ENCODE data around the gene FGD3. TPM values are rescaled to one million over a fixed set of nuclear protein-coding genes. Genes with fewer than 3 reads are reported as not detected.

FGD3 gene
- total and polyA plus RNA-seq, 3 donors from 2014 or later, result 12.8 to 14.3 (median 14.0) TPM

GRCh38 chr9:92931606-92932005, 15.7 kb upstream of the FGD3 start:
- H3K27me3 ChIP-seq, result no peaks in the 10 kb centered on the region
- DNase-seq, result no peak
- H3K4me3 ChIP-seq, result no peak overlapping the region
- intact Hi-C loops (cut with DNase I; ENCODE audit: low total_unique reads), result no loop called here
- TF ChIP-seq POLR2A (IDR thresholded peaks at IDR 0.05), result no peak
- TF ChIP-seq, protein P1, sequence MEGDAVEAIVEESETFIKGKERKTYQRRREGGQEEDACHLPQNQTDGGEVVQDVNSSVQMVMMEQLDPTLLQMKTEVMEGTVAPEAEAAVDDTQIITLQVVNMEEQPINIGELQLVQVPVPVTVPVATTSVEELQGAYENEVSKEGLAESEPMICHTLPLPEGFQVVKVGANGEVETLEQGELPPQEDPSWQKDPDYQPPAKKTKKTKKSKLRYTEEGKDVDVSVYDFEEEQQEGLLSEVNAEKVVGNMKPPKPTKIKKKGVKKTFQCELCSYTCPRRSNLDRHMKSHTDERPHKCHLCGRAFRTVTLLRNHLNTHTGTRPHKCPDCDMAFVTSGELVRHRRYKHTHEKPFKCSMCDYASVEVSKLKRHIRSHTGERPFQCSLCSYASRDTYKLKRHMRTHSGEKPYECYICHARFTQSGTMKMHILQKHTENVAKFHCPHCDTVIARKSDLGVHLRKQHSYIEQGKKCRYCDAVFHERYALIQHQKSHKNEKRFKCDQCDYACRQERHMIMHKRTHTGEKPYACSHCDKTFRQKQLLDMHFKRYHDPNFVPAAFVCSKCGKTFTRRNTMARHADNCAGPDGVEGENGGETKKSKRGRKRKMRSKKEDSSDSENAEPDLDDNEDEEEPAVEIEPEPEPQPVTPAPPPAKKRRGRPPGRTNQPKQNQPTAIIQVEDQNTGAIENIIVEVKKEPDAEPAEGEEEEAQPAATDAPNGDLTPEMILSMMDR (IDR thresholded peaks at IDR 0.05), result no peak
- H3K27ac ChIP-seq, result no peak overlapping the region
- H3K4me1 ChIP-seq, result no peaks in the 10 kb centered on the region
- 54 to 71% methylated on average over 3 of the region's 3 CpGs for WGBS, 2 donors
- no peaks in the 10 kb centered on the region for H3K36me3 ChIP-seq (ENCODE audit: low read depth, missing control alignments)
- H3K9me3 ChIP-seq, result no peaks in the 10 kb centered on the region

DNA sequence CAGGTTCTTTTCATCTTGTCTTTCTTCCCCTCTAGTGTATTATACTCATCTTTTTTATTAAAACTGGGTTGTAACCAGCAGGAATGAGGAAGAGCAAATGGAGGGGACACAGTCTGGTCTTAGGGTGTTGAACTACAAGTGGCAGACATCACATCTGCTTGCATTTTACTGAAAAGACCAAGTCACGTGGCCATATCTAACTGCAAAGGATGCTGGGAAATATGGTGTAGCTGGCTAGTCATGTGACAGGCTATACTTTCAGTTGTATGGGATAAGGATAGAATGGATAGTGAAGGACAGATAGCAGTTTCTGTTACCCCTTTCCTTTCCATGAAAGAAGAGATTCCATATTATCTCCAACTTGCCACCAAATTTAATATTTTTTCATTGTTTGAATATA, 13.0 kb upstream of the FGD3 start:
- 45 to 67% methylated on average over 1 of the region's 1 CpG for WGBS, 2 donors
- Histone ChIP-seq H3K4me3 (no peak overlapping the region), H3K9me3 (no peaks in the 10 kb centered on the region), H3K36me3 (ENCODE audit: low read depth, missing control alignments) (no peaks in the 10 kb centered on the region), H3K27me3 (no peaks in the 10 kb centered on the region), H3K4me1 (no peaks in the 10 kb centered on the region), H3K27ac (no peak overlapping the region)
- no peak for TF ChIP-seq POLR2A (IDR thresholded peaks at IDR 0.05)
- TF ChIP-seq, protein P1 (IDR thresholded peaks at IDR 0.05), result no peak
- no peak for DNase-seq
- intact Hi-C loops (cut with DNase I; ENCODE audit: low total_unique reads), result no loop called here

- no peaks in the 10 kb centered on the region for H3K36me3 ChIP-seq (ENCODE audit: low read depth, missing control alignments)
- no peaks in the 10 kb centered on the region for H3K4me1 ChIP-seq
- no peak for TF ChIP-seq POLR2A (IDR thresholded peaks at IDR 0.05)
- TF ChIP-seq, protein P1 (IDR thresholded peaks at IDR 0.05), result no peak
- no peak for DNase-seq
- H3K27me3 ChIP-seq, result no peaks in the 10 kb centered on the region
- no peak overlapping the region for H3K4me3 ChIP-seq
- intact Hi-C loops (cut with DNase I; ENCODE audit: low total_unique reads), result no loop called here
- 60 to 64% methylated on average over 1 of the region's 1 CpG for WGBS, 2 donors
- no peak overlapping the region for H3K27ac ChIP-seq
- H3K9me3 ChIP-seq, result no peaks in the 10 kb centered on the region
Measured at GRCh38 chr9:92938025-92938424, 9.3 kb upstream of the FGD3 start.

- no peak for DNase-seq
- whole genome bisulfite sequencing, 2 donors, result 58 to 76% methylated on average over 4 to 5 of the region's 5 CpGs
- intact Hi-C loops (cut with DNase I; ENCODE audit: low total_unique reads), result no loop called here
- no peaks in the 10 kb centered on the region for H3K9me3 ChIP-seq
- no peak overlapping the region for H3K27ac ChIP-seq
- H3K27me3 ChIP-seq, result no peaks in the 10 kb centered on the region
- H3K36me3 ChIP-seq (ENCODE audit: low read depth, missing control alignments), result no peaks in the 10 kb centered on the region
- H3K4me3 ChIP-seq, result no peak overlapping the region
- H3K4me1 ChIP-seq, result peaks cover 1% of the 10 kb centered on the region
- TF ChIP-seq, protein P1 (IDR thresholded peaks at IDR 0.05), result no peak
- TF ChIP-seq POLR2A (IDR thresholded peaks at IDR 0.05), result no peak
Measured at GRCh38 chr9:92941861-92942260, 5.5 kb upstream of the FGD3 start.

Data from testis (tissue), 3 donors.